ENCODE results near the gene SUN2. TPM values are rescaled to one million over a fixed set of nuclear protein-coding genes. Genes with fewer than 3 reads are reported as not detected.

Gene SUN2
- total and polyA plus RNA-seq, 2 of the 13 experiments (the other 11 are each of a cell fraction or from before 2014, with no cell fraction given), result 45.6 to 56.6 TPM

DNA sequence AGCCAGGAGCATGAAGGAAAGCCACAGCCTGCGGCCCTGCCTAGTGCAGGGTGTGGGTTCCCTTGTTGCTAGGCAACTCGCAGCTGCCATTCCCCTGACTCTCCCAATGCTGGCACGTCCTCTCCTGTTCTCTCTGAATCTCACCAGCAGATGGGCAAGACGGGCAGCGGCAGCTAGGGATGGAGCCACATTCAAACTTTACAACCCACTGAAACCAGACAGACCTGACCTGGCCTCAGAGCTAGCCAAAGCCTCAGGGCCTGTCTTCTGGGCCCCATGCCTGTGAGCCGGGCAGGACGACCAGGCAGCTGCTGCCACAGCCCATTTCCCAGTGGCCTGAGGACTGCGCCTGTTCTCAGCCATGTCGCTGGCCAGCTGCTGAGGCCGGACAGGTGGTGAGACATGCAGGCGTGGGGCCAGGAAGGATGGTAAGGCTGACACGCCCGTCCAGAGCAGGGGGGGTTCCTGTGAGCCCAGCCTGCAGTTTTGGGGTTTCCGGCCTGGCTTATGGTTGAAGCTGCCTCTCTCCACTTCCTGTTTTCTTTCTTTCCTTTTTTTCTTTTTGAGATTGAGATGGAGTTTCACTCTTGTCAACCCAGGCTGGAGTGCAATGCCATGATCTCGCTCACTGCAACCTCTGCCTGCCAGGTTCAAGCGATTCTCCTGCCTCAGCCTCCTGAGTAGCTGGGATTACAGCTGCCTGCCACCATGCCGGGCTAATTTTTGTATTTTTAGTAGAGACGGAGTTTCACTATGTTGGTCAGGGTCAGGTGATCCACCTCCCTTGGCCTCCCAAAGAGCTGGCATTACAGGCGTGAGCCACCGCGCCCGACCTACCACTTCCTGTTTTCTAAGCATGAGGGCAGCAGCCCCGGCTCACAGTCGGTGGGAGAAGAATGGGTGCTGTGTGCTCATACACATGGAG lies 4.1 kb downstream of the SUN2 start:
- H3K9me3 ChIP-seq (ENCODE audit: low read length), result no peaks in the 10 kb centered on the region
- TF ChIP-seq, protein P1, sequence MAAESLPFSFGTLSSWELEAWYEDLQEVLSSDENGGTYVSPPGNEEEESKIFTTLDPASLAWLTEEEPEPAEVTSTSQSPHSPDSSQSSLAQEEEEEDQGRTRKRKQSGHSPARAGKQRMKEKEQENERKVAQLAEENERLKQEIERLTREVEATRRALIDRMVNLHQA (CRISPR knock-in tag; IDR thresholded peaks at IDR 0.05), result no peak
- TF ChIP-seq, protein P2, sequence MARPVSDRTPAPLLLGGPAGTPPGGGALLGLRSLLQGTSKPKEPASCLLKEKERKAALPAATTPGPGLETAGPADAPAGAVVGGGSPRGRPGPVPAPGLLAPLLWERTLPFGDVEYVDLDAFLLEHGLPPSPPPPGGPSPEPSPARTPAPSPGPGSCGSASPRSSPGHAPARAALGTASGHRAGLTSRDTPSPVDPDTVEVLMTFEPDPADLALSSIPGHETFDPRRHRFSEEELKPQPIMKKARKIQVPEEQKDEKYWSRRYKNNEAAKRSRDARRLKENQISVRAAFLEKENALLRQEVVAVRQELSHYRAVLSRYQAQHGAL (CRISPR knock-in tag; IDR thresholded peaks at IDR 0.05; ENCODE audit: not compliant biosample characterization), result no peak
- TF ChIP-seq RBFOX2 (IDR thresholded peaks at IDR 0.05; ENCODE audit: low read depth, low read length) (0 out of 2 replicates have a peak, but pooled peaks have one; percentile 31), ZSCAN9 (CRISPR knock-in tag; IDR thresholded peaks at IDR 0.05; ENCODE audit: borderline replicate concordance) (no peak), HMG20B (CRISPR knock-in tag; conservative IDR thresholded peaks at IDR 0.05) (no peak), TRIM24 (CRISPR knock-in tag; IDR thresholded peaks at IDR 0.05) (no peak), AGO2 (optimal IDR thresholded peaks at IDR 0.05; ENCODE audit: low read depth, low read length) (peak; percentile 25), ZNF749 (CRISPR knock-in tag; IDR thresholded peaks at IDR 0.05; ENCODE audit: borderline replicate concordance) (no peak)
- no peak overlapping the region for H3K9ac ChIP-seq (ENCODE audit: insufficient read depth, low read depth, low read length)
- H3K4me1 ChIP-seq (ENCODE audit: insufficient read depth, low read length), result peaks cover 42% of the 10 kb centered on the region
- in situ Hi-C loops (cut with HindIII; ENCODE audit: extremely low pct_ligation_motif_present, low pct_unique_long_range_greater_than_20kb), result no loop called here
- H3K36me3 ChIP-seq (replicated peaks in 1 of 2; ENCODE audit: control insufficient read depth in 1 of 2, insufficient read depth in 2 of 2, low read length in 2 of 2), result peaks cover 30 to 44% of the 10 kb centered on the region in 2 experiments; a peak in 4 of 5 replicates
- H4K20me1 ChIP-seq (ENCODE audit: insufficient read depth, low read length), result no peaks in the 10 kb centered on the region
- FAIRE-seq (no peak), DNase-seq (ENCODE audit: low spot score) (no peak), ATAC-seq (no peak)
- H3K27ac ChIP-seq (ENCODE audit: extremely low read length, insufficient read depth, low read length), result no peak overlapping the region
- no peak overlapping the region for H2AFZ ChIP-seq (ENCODE audit: low read length)
- 98% methylated on average over 20 of the region's 24 CpGs for WGBS (ENCODE audit: low lambda C conversion rate)
- no peak overlapping the region for H3K4me3 ChIP-seq (replicated peaks in 1 of 3; ENCODE audit: insufficient read depth in 1 of 3, low read depth in 2 of 3, low read length in 3 of 3)
- no TSS peak for BruUV-seq (replicated peaks)
- POLR2A ChIA-PET, result interaction anchor here (1.1 kb wide), 1 partner anchor 45 kb away, joined by 3 read pairs; no protein-coding TSS in a partner anchor
- no peaks in the 10 kb centered on the region; a peak in 1 of 5 replicates for H3K27me3 ChIP-seq (ENCODE audit: control insufficient read depth in 1 of 2, insufficient read depth in 2 of 2, low read length in 2 of 2)
- no peak overlapping the region for H3K4me2 ChIP-seq (ENCODE audit: low read depth, low read length)
- intact Hi-C loops (cut with micrococcal nuclease; ENCODE audit: unreplicated experiment), result no loop called here
- CTCF ChIA-PET (ENCODE audit: low intra/inter-chr PET ratio, low total read pairs), result no interaction called here
- peaks cover 3% of the 10 kb centered on the region for H3K79me2 ChIP-seq (ENCODE audit: insufficient read depth, low read length)

Measured in HepG2 (cell line).